ENCODE data around the gene SCN2B.
A peak's percentile ranks its signal among the peaks of the same experiment; 100 is the strongest.

Gene SCN2B

GRCh38 chr11:118201966-118202365 lies 25.5 kb upstream of the SCN2B start:
- ChIA-PET CTCF (interaction anchor here (0.7 to 1.2 kb wide), 3 partner anchors 10 to 151 kb away, joined by 3 read pairs; no protein-coding TSS in a partner anchor), POLR2A (no interaction called here)
- H3K4me3 ChIP-seq (ENCODE audit: low read depth, low read length) = no peak overlapping the region
- TF ChIP-seq CTCF (IDR thresholded peaks at IDR 0.05; ENCODE audit: insufficient read depth, low read length, missing control alignments) = no peak
- DNase-seq (ENCODE audit: low read depth, low spot score) = no peak

GRCh38 chr11:118200901-118201680 lies 24.7 kb upstream of the SCN2B start:
- POLR2A ChIA-PET = no interaction called here

GRCh38 chr11:118200497-118200896 lies 24.1 kb upstream of the SCN2B start:
- DNase-seq (ENCODE audit: low read depth, low spot score) = no peak
- POLR2A ChIA-PET = no interaction called here
- CTCF ChIA-PET = interaction anchor here (3.8 kb wide), 1 partner anchor 151 kb away, joined by 94 read pairs; no protein-coding TSS in a partner anchor
- no peak overlapping the region for H3K4me3 ChIP-seq (ENCODE audit: low read depth, low read length)
- TF ChIP-seq CTCF (IDR thresholded peaks at IDR 0.05; ENCODE audit: insufficient read depth, low read length, missing control alignments) = no peak

More at GRCh38 chr11:118200901-118201680, 24.7 kb upstream of the SCN2B start:
- no peak for DNase-seq (ENCODE audit: low read depth, low spot score)
- H3K4me3 ChIP-seq (ENCODE audit: low read depth, low read length) = no peak overlapping the region
- CTCF ChIA-PET = interaction anchor here (3.8 kb wide), 1 partner anchor 150 kb away, joined by 94 read pairs; no protein-coding TSS in a partner anchor
- no peak for TF ChIP-seq CTCF (IDR thresholded peaks at IDR 0.05; ENCODE audit: insufficient read depth, low read length, missing control alignments)

- POLR2A ChIA-PET = no interaction called here
- no peak for TF ChIP-seq CTCF (IDR thresholded peaks at IDR 0.05; ENCODE audit: insufficient read depth, low read length, missing control alignments)
- DNase-seq (ENCODE audit: low read depth, low spot score) = no peak
- CTCF ChIA-PET = interaction anchor here (0.7 to 3.8 kb wide), 28 partner anchors 9 to 570 kb away, joined by 3 to 94 read pairs (median 6); partner anchors contain the start of genes CD3E and MPZL3
- no peak overlapping the region for H3K4me3 ChIP-seq (ENCODE audit: low read depth, low read length)
Observed at GRCh38 chr11:118199135-118199534, 22.7 kb upstream of the SCN2B start.

- CTCF ChIA-PET = interaction anchor here (0.6 to 3.8 kb wide), 43 partner anchors 10 to 570 kb away, joined by 3 to 94 read pairs (median 4); partner anchors contain the start of genes CD3E, JAML, MPZL3 and UBE4A
- TF ChIP-seq CTCF (IDR thresholded peaks at IDR 0.05; ENCODE audit: insufficient read depth, low read length, missing control alignments) = peak; percentile 90
- H3K4me3 ChIP-seq (ENCODE audit: low read depth, low read length) = no peak overlapping the region; the same call in 1 of the 2 replicates
- DNase-seq (ENCODE audit: low read depth, low spot score) = no peak
- POLR2A ChIA-PET = no interaction called here
Observed at GRCh38 chr11:118198370-118198769, 21.9 kb upstream of the SCN2B start.

- DNase-seq (ENCODE audit: low read depth, low spot score) = peak; percentile 17
- CTCF ChIA-PET = interaction anchor here (0.7 to 1.6 kb wide), 3 partner anchors 14 to 157 kb away, joined by 3 to 5 read pairs (median 3); no protein-coding TSS in a partner anchor
- TF ChIP-seq CTCF (IDR thresholded peaks at IDR 0.05; ENCODE audit: insufficient read depth, low read length, missing control alignments) = no peak
- POLR2A ChIA-PET = no interaction called here
- H3K4me3 ChIP-seq (ENCODE audit: low read depth, low read length) = no peak overlapping the region
Observed at GRCh38 chr11:118194835-118195627, 18.6 kb upstream of the SCN2B start.

All from AG04449 (cell line).